Measurements from ENCODE around the gene IRAK4.
A peak's percentile ranks its signal among the peaks of the same experiment; 100 is the strongest.

IRAK4 gene

DNA sequence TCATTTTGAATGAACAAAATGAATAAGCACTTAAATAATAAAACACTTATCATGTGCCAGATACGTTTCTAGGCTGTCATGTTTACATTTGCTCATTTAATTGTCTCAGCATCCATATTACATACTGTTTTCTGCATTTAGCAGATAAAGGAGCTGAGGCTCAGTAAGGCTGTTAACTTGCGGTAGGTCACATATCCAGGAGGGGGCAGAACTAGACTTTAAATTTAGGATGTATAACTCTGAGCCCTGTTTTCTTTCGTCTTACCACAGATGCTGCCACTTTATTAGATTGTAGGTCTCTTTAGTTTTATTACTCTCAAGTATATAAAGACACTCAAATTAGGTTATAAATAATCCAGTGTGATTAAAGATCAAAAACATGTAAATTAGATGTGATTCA is 17.7 kb downstream of the IRAK4 start:
- DNase-seq, result peak in 1 of 2 experiments; percentile 13

DNA sequence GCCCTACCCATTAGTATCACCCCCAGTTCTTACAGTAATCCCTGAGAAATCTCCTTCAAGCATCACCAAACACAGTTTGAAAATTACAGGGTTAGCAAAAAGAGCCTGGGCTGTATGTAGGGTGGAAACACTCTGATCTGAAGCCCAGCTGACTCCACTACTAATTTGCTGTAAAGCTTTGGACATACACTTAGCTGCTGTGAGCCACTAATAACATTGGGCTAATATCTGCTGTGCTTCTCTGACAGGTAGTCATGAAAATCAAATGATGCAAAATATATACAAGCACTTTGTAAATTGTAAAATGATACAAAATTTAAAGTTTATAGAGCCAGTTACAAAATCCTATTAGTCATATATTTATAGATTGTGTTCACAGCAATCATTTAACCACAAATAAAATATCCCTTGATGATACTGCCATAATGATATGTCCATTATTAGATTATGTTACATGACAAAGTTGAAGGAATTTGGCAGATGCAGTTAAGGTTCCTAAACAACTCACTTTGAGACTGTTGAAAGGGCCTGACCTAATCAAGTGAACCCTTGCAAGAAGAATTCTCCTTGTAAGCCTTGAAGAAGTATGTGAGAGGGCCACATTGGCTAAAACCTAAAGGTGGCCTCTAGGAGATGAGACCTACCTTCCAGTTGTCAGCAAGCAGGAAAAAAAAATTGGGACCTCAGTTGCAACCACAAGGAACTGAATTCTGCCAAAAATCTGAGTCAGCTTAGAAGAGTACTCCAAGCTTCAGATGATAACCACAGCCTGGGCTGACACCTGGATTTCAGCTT is 28.3 kb downstream of the IRAK4 start:
- DNase-seq, result no peak

DNA sequence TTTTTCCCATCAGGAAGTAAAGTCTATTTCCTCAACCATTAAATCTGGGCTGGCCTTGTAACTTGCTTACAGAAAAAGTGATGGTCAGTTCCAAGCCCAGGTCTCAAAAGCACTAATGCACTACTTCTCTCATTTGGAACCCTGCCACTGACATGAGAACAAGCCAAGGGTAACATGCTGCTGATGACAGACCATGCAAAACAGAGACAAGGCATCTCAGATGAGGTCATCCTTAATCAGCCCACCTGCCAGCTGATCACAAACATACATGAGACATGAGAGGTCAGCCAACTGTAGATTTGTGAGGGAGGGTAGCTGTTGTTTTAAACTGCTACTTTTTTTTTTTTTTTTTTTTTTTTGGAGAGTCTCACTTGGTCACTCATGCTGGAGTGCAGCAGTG is 31.2 kb downstream of the IRAK4 start:
- DNase-seq, result peak in 1 of 2 experiments; percentile 18

DNA sequence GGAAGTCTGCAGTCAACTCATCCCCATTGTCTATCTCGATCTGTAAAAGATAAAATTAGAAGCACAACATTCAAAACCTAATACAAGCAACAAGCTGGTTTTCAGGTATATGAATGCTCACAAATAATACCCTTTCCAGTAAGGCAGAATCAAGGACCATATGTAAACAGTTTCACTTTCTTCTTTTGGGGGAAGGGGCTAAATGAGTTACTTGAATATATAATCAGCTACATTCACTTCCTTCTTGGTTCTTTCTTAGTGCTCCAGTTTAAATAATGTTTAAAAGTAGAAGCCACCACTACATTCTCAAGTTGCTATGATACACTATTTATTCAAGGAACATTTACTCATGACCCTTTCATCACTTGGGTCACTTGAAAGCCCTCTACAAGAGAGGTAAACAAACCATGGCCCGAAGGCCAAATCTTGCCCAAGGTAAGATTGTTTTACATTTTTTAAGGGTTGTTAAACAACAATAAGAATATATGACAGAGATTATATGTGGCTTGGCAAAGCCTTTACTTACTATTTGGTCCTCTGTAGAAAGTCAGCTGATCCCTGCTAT is 37.0 kb downstream of the IRAK4 start:
- no peak for DNase-seq

DNA sequence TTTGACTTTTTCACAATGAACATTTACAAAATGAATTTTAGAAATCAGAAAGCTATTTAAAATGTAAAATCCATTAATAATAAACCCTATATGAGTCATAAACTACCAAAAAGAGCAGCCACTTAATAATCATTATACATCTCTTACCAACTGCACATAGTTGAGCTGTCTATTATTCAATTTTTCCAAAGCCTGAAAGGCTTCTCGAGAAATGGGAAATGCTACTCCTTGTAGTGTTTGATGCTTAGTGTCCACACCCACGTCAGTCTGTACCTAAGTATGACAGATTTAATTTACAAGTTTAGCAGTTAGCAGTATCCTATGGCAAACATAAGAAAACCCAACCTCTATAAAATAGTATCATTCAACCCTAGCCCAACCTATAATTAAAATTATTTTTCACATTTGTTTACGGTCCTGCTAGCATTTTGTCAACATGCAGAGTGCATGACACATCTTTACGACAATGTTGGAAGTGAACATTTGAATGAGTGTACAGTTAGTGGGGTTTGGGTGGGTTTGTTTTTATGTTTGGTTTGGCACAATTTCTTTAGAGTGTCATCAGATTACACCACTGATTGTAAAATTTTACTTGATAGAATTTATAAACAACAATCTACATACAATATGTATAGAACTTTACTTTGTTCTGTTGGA is 38.9 kb downstream of the IRAK4 start:
- DNase-seq, result no peak

DNA sequence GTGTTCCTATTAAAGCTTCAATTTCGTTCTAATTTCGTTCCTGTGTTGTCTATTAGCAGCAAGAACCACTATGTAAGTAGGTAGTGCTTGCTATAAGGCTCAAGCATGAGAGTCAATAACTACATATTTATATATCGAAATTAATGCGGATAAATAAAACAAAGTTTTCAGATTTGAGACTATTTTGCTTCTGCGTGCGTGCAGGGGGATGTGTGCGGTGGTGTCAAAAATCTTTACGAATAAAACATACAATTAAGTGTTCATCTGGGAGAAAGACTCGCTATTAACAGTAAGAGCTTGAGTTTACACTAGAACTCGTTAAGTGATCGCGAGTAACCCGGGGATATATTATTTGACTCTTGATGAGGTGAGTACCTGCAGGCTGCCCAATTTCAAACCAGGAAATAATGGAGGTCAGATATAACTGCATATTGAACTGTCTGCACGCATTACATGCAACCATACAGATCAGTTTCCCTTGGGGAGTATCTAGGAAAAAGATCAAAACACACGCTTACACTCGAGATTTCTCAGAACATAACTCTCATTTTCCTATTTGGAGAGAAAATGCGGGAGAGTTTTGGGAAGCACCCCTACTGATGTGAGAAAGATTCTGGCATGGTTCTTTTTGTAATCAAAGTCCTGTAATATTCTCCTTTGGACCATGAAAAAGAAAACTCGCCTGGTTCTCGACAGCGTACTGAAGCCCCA is 46.6 kb downstream of the IRAK4 start:
- peak in 1 of 2 experiments; percentile 30 for DNase-seq

DNA sequence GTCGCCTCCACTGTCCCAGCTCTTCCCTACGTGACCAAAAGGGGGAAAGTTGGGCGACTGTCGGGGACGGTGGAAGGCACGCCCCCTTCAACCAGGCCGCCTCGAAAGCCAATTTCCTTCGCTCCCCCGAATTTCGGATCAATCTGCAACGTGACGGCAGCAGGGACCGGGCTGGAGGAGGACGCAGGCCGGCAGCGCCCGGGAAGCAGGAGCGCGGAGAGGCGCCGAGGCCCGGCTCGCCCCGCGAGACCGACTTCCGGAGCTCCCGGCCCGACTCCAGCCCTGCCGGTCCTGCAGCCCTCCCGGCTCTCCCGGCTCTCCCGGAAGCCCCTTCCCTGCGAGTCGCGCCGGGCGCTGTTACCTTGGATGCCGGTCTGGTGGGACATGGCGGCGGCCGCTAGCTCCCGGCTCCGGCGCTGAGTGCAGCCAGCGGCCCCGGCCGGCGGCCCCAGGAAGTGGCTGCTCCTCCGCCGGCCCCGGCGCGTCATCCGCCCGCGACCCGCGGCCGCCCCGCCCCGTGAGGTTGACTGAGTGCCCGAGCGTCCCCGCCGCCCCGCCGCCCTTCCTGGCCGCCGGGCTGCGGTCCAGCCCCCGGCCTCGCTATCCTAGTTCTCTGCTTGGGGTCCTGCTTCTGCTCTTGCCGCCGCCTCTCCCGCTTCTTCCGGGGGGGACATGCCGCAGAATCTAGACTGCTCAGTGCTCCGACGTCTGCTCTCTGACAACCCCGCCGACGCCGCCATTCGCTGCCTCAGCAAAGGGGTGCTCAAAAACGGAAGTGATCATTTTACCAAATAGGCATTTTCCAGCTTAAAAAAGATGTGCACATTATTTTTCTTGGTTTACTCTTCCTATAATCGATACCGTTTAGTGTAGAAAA is 47.3 kb downstream of the IRAK4 start, which contains the start of gene TWF1:
TWF1 (minus strand) TSS at position 458 of the 877 bp plus-strand sequence; CDS start at position 386, 72 bp downstream.
- peak; percentile 76 to 87 for DNase-seq

DNA sequence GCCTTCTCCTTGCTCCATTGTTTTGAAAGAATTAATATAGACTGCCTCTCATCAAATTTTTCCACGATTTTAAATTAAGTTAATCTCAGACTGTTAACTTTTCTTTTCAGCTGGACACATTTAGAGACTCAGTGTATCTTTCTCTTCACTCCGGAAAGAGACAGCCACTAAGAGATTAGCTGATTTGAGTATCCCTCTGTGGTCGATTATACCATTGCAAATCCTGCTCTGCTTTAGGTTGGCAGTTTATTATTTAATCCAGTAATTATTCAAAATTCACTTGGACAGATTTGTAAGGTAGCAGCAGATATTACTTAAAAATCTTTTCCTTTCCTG is 48.0 kb downstream of the IRAK4 start:
- no peak for DNase-seq

DNA sequence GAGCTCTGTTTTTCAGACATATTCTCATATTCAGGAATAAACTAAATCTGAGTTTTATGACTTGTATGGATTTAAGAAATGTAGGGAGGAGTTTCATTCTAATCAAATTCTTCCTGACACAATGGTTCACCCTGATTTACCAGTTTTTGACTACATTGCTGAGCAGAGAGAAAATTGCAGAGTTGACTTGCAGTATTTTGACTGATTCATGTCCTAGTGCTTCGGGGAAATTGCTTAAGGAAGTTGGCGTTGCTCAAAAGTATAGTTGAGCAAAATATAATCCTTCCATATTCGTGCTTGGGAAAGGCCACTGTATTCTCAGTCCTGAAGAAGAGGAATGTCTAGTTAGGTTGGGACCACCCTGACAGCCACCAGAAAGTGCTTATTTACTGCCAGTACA is 48.6 kb downstream of the IRAK4 start:
- no peak for DNase-seq

DNA sequence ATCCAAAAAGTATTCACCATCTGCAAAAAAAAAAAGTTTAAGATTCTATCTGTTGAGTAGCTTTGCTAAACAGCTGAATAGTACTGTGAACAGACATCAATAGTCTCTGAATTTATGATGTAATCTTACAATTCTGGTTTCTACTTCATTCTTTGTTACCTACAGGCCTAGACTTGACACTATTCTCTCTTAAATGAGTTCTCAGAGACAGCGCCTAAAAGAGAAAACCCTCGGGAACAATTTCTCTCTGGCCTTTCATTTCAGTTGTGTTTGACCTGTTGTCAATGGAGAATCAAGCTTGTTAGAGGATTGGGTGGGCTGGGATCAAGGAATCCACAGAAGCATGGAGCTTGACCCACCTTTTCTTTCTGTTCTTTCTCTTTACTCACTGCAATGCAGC is 53.3 kb downstream of the IRAK4 start:
- DNase-seq, result no peak

DNA sequence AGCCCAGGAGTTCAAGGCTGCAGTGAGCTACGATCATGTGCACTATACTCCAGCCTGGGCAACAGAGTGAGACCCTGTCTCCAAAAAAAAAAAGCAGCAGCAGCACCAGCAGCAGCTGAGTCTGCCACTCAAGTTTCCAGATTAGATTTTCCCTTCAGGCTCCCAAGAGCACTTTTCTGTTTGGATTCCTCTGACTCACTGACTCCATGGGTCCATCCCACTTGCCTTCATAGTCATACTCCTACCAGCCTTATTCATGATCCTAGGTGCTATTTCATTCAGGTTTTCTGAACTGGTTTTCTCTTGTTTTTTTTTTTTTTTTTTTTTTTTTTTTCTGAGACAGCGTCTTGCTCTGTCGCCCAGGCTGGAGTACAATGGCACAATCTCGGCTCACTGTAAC is 54.2 kb downstream of the IRAK4 start:
- DNase-seq, result no peak

DNA sequence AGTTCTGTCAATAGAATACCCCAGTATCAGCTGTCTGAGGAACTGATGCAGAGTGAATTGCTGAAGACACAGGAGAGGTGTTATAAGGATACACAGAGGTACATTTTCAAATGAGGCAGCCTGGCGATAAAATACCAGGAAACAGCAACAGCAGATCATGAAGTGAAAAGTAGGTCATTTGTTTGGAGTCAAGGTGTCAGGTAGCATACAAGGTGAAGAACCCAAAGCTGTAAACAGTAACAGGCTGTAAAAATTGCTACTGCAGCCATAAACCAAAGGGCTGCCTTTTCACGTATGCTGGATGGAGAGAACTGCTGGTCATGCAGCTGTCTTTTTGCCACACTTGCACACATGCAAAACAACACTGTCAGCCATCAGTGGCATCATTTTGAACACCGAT is 56.7 kb downstream of the IRAK4 start:
- DNase-seq, result no peak

DNA sequence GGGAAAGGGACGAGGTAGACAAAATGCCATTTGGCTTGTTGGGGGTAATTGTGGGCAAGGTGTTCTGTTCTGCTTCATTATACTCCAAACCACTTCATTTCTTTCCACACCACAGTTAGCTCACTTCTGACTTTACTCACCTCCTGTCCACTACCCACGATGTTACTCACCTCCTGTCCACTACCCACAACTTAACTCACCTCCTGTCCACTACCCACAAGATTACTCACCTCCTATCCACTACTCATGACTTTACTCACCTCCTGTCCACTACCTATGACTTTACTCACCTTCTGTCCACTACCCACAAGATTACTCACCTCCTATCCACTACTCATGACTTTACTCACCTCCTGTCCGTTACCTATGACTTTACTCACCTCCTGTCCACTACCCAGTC is 57.4 kb downstream of the IRAK4 start:
- DNase-seq, result no peak

DNA sequence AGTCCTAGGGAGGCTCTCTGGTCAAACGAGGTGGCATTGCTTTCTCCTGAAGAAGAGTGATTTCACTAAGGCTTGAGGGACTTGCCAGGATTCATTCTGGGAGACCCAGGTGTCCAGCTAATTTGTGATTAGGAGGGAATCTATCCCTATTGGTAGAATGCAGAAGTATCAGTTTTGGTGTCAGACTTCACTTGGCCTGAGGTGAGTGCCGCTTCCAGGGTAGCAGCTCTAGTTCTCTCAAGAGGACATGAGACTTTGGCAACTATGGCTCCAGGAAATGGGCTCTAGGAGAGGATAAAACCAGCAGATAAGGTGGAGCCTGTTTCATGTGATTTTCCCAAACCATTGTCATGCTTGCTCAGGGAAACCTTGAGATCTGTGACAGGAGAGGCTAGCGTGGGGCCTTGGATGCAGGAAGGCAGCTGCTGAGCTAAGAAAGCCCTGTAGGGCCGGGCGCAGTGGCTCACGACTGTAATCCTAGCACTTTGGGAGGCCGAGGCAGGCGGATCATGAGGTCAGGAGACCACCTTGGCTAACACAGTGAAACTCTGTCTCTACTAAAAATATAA is 65.5 kb downstream of the IRAK4 start:
- DNase-seq, result no peak

DNA sequence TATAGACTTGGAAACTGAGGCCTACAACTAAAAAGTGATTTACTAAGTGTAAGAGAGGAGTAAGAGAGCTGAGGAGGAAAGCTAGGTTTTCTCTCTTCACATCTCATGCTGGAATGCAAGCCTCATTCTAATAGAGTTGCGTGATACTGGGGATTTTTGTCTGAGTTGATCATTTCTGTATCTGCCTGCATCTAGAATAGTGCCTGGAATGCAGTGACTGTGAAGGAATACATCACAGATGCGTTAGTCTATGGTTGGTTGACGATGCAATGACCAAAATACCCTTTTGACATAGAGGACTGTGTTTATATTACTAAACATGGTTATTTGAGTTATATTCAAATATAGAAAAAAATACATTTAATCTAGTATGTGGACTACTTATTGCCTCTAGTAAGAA is 67.9 kb downstream of the IRAK4 start:
- no peak for DNase-seq

DNA sequence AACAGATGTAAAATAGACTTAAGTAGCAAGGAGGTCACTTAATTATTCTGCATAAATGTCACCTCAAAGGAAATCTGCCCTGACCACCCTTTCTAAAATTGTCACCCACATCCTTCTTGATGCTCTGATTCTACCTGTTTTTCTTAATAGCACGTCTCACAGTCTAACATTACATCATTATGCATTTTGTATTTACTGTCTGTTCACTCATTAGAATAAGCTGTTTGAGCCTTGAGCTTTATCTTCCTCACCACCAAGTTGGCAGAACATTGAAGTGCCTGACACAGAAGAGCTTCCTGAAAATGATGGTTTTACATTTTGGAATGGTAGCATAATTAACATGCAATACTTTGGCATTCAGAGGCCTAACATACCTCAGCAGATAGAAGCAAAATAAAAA is 68.3 kb downstream of the IRAK4 start:
- DNase-seq, result no peak

DNA sequence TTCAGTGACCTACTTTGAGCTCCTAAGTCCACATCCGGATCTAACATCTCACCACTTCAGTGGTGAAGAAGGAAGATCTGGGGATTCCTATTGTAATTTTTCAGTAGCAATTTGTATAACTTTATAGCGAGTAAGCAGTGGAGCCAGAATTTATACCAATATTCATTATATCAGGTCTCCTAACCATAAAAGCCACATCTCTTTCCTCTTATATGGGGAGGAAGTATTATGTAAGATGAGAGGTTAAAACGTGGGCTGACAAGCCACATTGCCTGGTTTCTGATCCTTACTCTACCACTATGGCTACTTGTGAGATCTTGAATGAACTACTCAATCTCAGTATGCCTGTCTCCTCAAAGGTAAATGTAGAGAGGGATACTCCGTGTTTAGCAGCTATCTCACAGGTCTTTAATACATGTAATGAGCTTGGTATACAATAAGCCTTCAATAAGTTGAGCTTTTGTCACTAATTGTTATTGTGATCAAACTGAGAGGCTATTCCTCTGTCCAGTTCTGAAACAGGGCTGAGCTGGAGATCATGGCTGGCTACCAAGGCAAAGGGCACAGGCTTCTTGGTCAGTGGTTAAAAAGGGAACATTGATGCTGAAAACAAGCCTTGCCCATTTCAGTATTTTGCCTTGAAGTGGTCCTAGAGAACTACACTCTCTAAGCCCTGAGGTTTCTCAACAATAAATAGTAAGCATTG is 73.9 kb downstream of the IRAK4 start:
- no peak for DNase-seq

DNA sequence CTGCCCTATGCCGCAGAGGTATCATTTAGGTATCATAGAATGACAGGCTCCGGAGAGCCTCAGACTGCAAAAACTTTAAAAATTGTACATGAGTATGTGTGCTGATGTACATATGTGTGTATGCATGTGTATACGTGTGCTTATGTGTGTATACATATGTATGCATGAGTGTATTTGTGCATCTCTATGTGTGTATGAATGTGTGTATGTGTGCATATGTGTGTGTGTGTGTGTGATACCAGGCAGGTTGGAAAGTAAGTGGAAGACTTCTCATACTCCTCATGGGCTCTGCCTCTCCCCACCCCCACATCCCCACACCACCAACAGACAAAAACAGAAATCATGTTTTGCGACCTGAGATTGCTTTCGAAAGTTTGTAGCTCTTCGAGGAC is 76.5 kb downstream of the IRAK4 start:
- DNase-seq, result peak in 1 of 2 experiments; percentile 40

DNA sequence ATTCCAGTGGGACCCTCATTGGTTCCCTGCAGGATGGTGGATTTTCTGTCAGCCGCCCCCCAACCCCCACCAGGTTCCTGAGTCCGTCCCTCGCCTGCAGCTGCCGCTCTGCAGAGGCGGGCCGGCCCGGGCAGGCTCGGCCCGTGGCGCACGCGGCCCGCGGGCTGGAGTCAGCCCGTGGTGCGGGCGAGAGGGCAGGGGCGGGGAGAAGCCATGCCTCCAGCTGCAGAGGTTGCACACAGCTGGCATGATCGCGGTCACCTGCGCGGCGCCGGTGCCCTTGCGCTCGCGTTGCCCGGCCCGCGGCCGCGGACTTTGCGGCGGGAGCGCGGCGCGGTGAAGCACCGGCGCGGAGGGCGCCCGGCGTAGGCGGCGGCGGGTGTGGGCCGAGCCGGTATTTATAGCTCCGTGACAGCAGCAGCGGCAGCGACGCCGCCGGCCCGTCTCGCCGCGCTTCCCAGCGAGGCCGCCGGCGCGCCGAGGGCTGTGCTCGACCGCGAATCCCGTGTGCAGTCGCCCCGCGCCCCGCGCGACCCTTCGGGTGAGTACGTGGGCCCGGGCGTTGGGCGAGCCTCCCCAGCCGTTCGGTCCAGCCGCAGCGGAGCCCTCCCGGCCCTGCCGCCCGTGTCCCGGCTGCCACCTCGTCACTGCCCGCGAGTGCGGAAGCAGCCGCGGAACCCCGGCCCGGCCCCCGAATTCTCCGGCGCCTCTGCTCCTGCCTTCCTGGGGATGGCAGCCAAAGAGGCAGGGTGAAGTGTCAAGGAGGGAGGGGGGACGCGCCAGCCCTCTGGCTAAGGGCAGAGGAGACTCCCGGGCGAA is 77.1 kb downstream of the IRAK4 start, which contains the start of gene TMEM117:
TMEM117 (plus strand) TSS at position 426 of the 819 bp plus-strand sequence.
- DNase-seq, result peak; percentile 40 to 68

DNA sequence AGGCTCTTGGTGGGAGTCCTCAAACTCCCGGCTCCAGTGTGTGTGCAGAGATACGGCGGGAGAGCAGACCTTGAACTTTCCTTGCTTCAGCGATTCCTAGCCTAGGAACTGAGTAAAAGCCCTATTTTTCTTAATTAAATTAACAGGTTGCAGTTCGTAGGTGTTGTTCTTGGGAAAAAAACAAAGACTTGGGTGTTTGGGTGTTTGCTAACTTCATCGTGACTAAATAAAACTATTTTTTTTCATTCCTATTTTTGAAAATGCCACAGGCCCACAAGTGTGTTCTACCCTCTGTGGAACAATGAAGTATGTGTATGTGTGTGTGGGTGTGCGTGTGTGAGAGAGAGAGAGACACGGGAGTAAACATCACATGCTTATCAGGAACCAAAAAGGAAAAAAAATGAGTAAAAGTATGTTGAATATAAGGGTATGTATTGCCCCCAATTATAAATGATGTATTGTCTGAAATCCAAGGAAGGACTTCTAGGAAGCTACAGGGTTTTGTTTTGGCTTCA is 77.8 kb downstream of the IRAK4 start:
- DNase-seq, result peak in 1 of 2 experiments; percentile 37
